Epidermal melanocyte (primary cell): ENCODE data around the gene SGTA.
A peak's percentile ranks its signal among the peaks of the same experiment; 100 is the strongest.

ENCODE experiments used
- DNase-seq: peaks from one replicate; pipeline ENCODE4 v3.0.0; 2011; ENCODE audit warnings: low spot score; ENCODE audit not compliant: insufficient read length

Gene SGTA

GRCh38 chr19:2755811-2756210 lies 27.3 kb downstream of the SGTA start:
- DNase-seq = no peak

GRCh38 chr19:2755448-2755705 lies 27.7 kb downstream of the SGTA start:
- DNase-seq = no peak

GRCh38 chr19:2754659-2755447 lies 28.2 kb downstream of the SGTA start:
- no peak for DNase-seq

- DNase-seq = no peak
These were observed 31.6 kb downstream of the SGTA start for GRCh38 chr19:2751438-2751830.

DNA sequence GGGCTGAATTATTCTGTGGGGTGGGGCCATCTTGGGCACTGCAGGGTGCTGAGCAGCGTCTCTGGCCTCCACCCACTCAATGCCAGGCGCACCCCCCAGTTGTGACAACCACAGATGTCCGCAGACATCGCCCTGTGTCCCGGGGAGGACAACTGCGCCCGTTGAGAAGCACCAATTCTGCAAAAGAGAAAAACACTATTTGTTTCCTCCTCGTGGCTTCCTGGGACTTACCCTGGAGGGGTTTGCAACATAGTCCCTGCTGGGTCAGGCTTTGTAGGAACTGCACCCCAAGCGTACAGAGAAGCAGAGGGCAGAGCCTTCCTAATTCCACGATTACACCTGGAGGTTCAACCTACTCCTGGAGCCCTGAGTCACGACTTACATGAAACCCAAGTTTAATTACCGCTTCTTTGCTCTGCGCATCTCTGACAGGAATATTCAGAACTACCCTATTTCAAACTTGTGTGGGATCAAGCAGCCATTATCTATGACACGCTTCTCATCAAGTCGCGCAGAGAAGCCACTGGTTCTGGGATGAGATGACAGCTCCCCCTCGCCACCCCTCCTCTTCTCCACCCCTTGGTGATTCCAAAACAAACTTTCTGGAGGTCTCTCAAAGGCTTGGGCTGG lies 32.1 kb downstream of the SGTA start:
- no peak for DNase-seq

- no peak for DNase-seq
These were observed 35.7 kb downstream of the SGTA start for GRCh38 chr19:2747349-2747748.

DNA sequence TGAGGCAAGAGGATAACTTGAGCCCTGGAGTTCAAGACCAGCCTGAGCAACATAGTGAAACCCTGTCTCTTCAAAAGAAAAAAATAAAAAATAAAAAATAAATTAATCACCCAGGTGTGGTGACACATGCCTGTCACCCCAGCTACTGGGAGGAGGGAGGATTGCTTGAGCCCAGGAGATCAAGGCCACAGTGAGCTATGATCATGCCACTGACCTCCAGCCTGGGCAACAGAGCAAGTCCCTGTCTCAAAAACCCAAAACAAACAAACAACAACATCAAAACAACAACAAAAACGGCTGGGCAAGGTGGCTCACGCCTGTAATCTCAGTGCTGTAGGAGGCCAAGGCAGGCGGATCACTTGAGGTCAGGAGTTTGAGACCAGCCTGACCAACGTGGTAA lies 39.0 kb downstream of the SGTA start:
- DNase-seq = no peak

DNA sequence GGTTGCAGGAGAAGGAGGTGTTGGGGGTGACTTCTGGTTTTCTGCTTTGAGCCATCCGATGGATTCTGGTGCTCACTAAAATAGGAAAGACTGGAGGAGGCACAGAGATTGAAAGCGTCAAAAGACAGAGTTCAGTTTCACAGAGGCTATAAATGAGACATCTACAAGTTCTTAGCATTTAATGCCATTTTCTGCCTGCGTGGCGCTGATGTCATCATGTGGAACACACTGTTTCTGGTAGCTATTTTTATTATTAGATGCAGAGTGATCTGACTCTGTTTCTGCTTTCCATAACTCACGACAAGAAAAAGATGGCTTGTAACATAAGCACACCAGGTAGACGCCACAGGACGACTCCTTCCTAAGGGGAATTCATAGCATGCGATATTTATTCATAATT lies 40.0 kb downstream of the SGTA start:
- no peak for DNase-seq

GRCh38 chr19:2740314-2740656 lies 42.8 kb downstream of the SGTA start:
- DNase-seq = no peak

DNA sequence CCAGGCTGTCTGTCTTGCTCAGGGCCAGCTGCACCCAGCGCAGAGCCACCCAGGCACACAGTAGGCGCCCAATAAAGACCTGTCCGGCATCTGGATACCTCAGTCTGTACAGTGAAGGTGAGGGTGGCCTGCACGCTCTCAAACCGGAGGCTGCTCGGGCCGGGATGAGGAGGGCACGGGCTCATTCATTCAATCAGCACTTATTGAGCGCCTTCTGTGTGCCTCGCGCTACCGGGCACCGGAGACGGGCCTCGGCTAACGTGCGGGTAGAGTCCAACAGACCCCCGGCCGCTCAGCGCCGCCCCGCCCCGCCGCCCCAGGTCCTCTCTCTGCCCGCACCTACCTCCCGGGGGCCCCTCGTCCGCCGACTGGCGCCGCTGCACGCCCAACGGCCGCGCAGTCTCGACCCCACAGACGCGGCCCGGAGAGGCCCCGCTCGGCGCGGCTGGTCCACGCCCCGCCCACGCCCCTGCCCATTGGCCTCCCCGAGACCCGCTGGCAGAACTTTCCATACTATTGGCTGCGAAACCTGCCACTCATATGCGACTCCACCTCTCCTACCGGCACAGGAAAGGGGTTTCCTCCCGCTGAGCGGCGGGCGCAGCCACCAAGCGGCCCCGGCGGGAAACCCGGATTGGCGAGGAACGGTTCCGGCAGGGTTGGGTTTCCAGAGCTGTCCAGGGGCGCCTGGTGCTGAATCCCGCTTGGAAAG lies 43.3 kb downstream of the SGTA start, which contains the start of gene SLC39A3:
TSS of gene SLC39A3 (minus strand) at position 416 of the 712 bp plus-strand sequence. CDS start 2,760 bp downstream, outside the sequence.
- DNase-seq = peak; percentile 100

- DNase-seq = no peak
These were observed 46.4 kb downstream of the SGTA start for GRCh38 chr19:2736550-2737190.

- no peak for DNase-seq
These were observed 47.7 kb downstream of the SGTA start for GRCh38 chr19:2735374-2735773.

GRCh38 chr19:2734589-2735288 lies 48.3 kb downstream of the SGTA start:
- no peak for DNase-seq

DNA sequence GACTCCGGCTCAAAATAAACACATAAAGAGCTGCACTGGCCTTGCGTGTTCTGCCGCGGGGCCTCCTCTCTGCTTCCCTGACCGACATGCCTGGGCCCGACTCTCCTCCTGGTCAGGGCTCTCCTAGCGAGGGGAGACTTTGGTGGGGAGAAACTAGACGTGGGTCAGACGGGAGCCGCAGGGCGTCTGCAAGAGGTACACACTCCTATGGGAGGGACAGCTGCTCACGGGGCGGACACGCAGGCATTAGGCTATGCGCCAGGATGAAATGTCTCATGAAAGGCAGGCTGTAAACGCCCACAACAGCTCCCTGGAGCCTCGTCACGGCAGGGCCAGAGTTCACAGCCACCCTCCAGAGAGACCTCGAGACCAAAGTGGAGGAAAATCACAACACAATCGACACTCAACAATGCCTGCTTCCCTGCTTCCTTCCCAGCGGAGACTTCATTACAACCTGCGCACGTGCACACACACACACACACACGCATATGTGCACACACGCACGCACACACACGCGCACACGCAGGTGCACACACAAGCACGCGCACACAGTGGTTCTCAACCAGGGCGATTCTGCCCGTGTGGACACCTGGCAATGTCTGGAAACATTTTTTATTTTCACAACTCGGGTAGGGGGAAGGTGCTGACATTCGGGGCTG lies 49.0 kb downstream of the SGTA start:
- DNase-seq = no peak

DNA sequence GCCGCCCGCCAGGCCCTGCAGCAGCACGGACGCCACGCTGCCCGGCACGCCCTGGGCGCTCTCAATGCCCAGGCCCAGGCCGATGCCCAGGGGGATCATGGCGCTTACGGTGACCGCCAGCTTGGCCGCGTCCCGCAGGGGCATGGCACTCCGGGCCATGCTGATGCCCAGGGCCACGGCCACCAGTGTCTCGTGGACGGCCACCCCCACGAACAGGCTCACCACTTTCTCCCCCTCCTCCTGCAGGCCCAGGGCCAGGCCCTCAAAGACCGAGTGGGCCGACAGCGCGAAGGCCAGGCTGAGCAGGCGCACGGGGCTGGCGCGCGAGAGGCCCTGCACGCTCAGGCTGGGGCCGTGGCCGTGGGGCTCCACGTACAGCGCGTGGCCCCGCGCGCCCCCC lies 50.2 kb downstream of the SGTA start:
- DNase-seq = no peak

DNA sequence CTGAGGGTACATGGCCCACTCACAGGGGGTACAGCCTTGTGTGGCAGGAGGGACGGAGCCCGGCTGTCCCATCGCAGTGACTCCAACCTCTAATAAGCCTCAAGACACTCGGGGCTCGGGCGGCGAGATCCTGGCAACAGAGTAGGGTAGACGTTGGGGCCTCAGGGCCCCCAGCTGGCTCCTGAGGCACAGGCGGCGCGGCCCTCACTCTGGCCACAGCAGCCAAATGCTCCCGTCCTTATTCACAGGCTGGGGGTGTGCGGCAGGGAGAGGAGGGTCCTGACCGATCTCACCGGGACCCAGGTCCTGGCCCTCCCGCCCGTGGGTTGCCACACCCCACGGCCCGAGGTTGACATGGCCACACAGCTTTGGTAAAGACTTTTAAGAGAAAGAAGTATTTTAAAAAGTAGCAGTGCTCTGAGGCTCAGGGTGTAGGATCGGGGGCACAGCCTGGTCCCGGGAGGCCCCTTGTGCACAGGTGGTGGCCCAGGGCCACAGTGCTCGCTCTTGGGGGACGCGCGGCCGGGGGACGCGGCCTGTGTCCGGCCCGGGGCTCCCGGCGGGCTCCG lies 50.8 kb downstream of the SGTA start:
- DNase-seq = no peak

DNA sequence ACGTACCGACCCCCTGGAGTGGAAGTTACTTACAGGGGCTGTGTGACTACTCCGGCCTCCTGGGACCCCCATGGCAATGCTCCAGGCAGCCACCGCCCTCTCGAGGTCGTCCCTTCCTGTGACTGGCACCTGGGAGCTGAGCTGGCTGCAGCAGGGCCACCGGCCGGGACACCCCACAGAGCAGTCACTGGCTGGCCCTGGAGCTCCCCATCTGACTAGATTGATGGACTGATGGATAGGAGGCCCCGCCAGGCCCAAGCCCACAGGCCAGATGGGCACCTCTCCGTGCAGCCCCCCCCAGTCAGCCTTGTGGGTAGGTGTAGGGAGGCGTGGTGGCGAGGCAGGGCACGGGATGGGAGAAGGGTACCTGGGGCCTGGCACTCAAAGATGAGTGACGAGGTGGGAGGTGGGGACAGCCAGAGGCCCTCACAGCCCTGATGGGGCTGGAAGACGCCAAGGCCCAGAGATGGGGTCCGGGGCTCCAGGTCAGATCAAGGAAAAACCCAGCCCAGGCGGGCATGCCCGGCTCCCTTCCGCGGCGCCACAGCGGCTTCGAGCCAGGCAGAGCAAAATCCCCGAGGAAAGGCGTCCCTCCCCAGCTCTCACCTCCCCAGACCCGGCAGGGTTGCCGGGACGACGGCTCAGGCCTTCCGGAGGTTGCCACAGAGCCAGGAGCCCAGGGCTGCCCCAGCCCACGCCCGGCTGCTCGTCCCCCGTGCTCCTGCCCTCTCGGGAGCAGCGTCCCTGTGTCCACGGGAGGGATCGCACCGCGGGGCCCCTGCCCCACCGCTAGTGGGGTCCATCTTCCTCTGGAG lies 51.7 kb downstream of the SGTA start:
- no peak for DNase-seq

- no peak for DNase-seq
These were observed 52.9 kb downstream of the SGTA start for GRCh38 chr19:2729943-2730818.
